SK-MEL-5 (cell line): Measurements from ENCODE around the gene GRIN2A. TPM values are rescaled to one million over a fixed set of nuclear protein-coding genes. Genes with fewer than 3 reads are reported as not detected.

Source experiments
- DNase-seq: peaks from one replicate; pipeline ENCODE4 v3.0.0-alpha.2; 2016; ENCODE audit warnings: low read depth, low spot score
- in situ Hi-C: cut with HindIII; loops from 2 replicates; pipeline ENCODE4 v1.10.0; 2016; ENCODE audit warnings: low sequenced_read_pairs, high pct_unique_total_duplicates, low pct_unique_long_range_greater_than_20kb
- small RNA-seq, 2 experiments: library from RNA; depleted of rRNA; stranded (forward); fragments of <200 nt; gene quantifications; one replicate each; pipeline ENCODE3, GENCODE V24; 2014
- total RNA-seq: library from RNA; depleted of rRNA; stranded (reverse); fragments of >200 nt; shearing (Covaris generic); gene quantifications from 2 replicates; pipeline ENCODE4 v1.2.3, GENCODE V29; 2014; rRNA removed

Gene GRIN2A
- total RNA-seq, 1 experiment from 2014 or later, result 1.3 TPM

DNA sequence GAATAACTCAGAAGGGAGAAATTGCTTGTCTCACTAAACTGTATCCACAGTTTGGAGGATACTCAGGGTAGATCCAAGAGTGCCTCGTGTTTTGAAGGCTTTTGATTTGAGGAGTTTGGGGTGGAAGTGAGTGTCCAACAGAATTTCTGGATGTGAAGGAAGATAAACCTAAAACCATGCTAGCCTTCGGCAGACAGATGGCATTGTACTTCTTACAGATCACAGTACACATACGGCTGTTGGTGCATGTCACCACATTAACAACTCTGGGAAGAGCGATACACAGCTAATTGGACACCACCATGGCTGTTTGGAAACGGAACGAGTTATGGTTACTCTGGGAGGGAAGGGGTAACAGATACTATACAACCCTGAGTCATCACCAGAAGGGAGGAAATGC, 420.4 kb downstream of the GRIN2A start:
- no peak for DNase-seq
- in situ Hi-C loops, result no loop called here

DNA sequence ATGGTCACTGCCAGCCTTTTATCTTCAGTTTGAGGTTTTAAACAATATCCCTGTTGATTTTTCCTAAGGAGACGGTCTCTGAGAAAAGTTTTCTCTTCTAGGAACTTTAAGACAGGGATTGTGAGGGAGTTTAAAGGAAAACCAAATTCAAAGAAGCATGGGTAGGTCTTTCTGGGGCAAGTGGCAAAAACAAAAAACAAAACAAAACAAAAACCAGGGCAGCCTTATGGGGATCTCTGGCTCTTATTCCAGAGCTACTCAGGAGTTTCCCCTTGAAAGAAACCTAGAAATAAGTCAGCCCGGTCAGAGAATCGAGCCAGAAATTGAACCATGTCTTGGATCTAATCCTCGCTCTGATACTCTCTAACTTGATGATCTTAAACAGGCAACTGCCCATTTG, 424.5 kb downstream of the GRIN2A start:
- DNase-seq, result no peak
- in situ Hi-C loops, result no loop called here

DNA sequence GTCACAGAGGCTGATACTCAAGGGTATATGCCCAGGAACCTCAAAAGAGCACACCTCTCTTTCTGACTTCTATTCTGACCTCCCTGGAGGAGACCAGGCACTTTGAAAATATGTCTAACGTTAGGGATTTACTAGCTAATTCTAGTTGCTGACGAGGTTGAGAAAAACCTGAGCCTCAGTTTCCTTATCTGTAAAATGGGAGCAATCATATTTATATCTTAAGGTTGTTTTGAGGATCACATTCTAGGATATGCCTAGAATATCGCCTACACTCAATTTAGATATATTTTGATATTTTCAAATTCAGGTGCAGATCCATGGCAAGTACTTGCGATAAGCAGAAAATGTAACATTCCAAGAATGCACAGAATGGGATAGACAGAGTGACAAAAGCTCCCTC, 425.8 kb downstream of the GRIN2A start:
- in situ Hi-C loops, result no loop called here
- no peak for DNase-seq

DNA sequence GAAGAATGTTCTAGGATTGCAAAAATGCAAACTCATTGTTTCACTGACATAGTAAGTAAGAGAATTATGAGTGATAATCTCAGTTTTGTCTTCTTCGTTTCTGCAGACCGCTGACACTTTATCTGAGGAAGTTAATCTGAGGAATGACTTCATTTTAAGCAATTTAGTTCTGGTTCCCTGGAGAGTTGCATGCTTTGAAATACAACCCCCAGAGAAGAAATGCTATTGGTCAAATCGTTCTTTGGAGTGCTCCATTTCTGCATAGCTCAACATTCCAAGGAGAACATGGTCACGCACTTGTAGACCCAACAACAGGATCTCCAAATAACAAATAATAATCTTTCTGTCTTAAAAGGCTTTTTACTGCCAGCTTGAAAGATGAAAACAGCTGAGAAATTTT, 427.1 kb downstream of the GRIN2A start:
- in situ Hi-C loops, result no loop called here

DNA sequence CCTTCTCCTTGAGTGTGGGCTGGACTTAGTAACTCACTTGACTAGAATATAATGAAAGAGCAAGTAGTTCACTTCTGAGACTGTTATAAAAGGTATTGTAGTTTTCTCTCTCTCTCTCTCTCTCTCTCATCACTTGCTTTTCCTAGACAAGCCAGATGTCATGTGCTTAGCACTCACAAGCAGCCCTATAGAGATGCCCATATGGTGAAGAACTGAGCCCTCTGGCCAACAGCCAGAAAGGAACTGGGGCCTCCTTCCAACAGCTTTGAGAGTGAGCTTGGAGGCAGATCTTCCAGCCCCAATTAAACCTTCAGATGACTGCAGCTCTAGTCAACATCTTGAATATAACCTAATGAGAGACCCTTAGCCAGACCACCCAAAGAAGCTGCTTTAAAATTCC, 440.5 kb downstream of the GRIN2A start:
- DNase-seq, result no peak
- in situ Hi-C loops, result no loop called here

More for the DNA sequence above, 427.1 kb downstream of the GRIN2A start:
- DNase-seq, result no peak

- DNase-seq, result no peak
- in situ Hi-C loops, result no loop called here
Observed at GRCh38 chr16:9739301-9739700, 442.9 kb downstream of the GRIN2A start.

- DNase-seq, result no peak
- in situ Hi-C loops, result no loop called here
Observed at GRCh38 chr16:9738690-9739089, 443.5 kb downstream of the GRIN2A start.

- in situ Hi-C loops, result no loop called here
- DNase-seq, result no peak
Observed at GRCh38 chr16:9736547-9736946, 445.7 kb downstream of the GRIN2A start.

DNA sequence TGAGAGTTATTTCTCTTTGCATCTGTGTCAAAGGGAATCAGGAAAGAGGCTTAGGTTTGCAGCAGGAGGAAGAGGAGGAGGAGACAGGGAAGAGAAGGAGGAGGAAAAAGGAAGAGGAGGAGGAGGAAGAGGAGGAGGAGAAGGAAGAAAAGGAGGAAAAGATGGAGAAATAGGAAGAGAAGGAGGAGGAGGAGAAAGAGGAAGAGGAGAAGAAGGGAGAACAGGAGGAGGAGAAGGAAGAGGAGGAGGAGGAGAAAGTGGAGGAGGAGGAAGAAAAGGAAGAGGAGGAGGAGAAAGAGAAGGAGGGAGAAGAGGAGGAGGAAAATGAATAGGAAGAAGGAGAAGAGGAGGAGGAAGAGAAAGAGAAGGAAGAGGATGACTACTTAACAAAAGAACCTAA, 459.1 kb downstream of the GRIN2A start:
- in situ Hi-C loops, result no loop called here

GRCh38 chr16:9713907-9714306, 468.3 kb downstream of the GRIN2A start:
- DNase-seq, result no peak
- in situ Hi-C loops, result no loop called here

More for the DNA sequence above, 459.1 kb downstream of the GRIN2A start:
- DNase-seq, result no peak

DNA sequence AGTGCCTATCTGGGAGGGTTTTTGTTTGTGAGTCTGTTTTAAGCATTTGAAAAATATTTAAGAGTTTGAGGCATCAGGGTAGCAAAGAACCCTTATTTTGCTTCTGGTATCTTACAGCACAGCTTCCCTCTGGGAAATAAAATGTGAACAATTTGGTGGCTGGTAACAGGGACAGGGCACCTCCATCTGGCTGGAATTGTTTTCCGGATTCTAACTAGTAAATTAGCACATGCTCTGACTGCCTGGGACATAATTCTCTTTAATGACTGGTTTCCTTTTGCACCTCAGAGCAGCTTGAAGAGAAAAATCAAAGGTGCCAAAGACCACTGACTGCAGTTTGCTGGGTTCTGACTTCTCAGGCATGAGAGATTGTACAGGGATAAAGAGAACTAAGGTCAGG, 469.1 kb downstream of the GRIN2A start:
- no peak for DNase-seq
- in situ Hi-C loops, result no loop called here

GRCh38 chr16:9708972-9709620, 473.1 kb downstream of the GRIN2A start:
- in situ Hi-C loops, result no loop called here
- DNase-seq, result no peak

GRCh38 chr16:9706217-9706836, 475.9 kb downstream of the GRIN2A start:
- in situ Hi-C loops, result no loop called here
- no peak for DNase-seq

GRCh38 chr16:9703731-9704130, 478.5 kb downstream of the GRIN2A start:
- in situ Hi-C loops, result no loop called here
- DNase-seq, result no peak

Small RNAs within 50 kb of the gene (small RNA-seq; reads per million reads assigned to genes)
- 0 to 0.29 reads per million in 2 experiments for gene RN7SL493P

Other genes starting within 250 kb of the GRIN2A start
- 0.98 and 2.2 TPM in 2 replicates for gene ATF7IP2, start 203.6 kb upstream of the GRIN2A start, total RNA-seq